Hepatocyte (in vitro differentiated cells): Measurements from ENCODE around the gene PXDC1. TPM values are rescaled to one million over a fixed set of nuclear protein-coding genes. Genes with fewer than 3 reads are reported as not detected.

Source experiments
- DNase-seq: peaks from one replicate; pipeline ENCODE4 v3.0.0-alpha.2; 2016; ENCODE audit warnings: low spot score
- H2AFZ ChIP-seq: fragments of 200-600 bp; sonication (generic); 2 replicates; pipeline ENCODE4 v1.6.0; 2016; ENCODE audit warnings: antibody characterized with exemption, mild to moderate bottlenecking
- H3K27ac ChIP-seq: fragments of 200-600 bp; sonication (generic); 2 replicates; pipeline ENCODE4 v1.5.1; 2016; ENCODE audit warnings: mild to moderate bottlenecking
- H3K27me3 ChIP-seq: fragments of 200-600 bp; sonication (generic); 2 replicates; pipeline ENCODE4 v1.6.1; 2016
- H3K36me3 ChIP-seq: fragments of 200-600 bp; sonication (generic); replicated peaks from 2 replicates; pipeline ENCODE4 v1.5.1; 2016; ENCODE audit warnings: low read depth; ENCODE audit not compliant: insufficient read depth
- H3K4me1 ChIP-seq: fragments of 200-600 bp; sonication (generic); 2 replicates; pipeline ENCODE4 v1.5.1; 2016; ENCODE audit warnings: mild to moderate bottlenecking, moderate library complexity; ENCODE audit not compliant: insufficient read depth
- H3K4me2 ChIP-seq: fragments of 200-600 bp; sonication (generic); 2 replicates; pipeline ENCODE4 v1.6.0; 2016
- H3K4me3 ChIP-seq: fragments of 200-600 bp; sonication (generic); 2 replicates; pipeline ENCODE4 v1.5.1; 2016; ENCODE audit warnings: mild to moderate bottlenecking
- H3K79me2 ChIP-seq: fragments of 200-600 bp; sonication (generic); 2 replicates; pipeline ENCODE4 v1.6.0; 2017; ENCODE audit warnings: mild to moderate bottlenecking
- H3K9me2 ChIP-seq: fragments of 200-600 bp; sonication (generic); replicated peaks from 2 replicates; pipeline ENCODE4 v1.6.0; 2017; ENCODE audit warnings: mild to moderate bottlenecking; ENCODE audit not compliant: insufficient read depth
- H3K9me3 ChIP-seq: fragments of 200-600 bp; sonication (generic); 2 replicates; pipeline ENCODE4 v1.5.1; 2016; ENCODE audit warnings: low read depth, mild to moderate bottlenecking
- H4K20me1 ChIP-seq: fragments of 200-600 bp; sonication (generic); 2 replicates; pipeline ENCODE4 v1.6.0; 2016; ENCODE audit warnings: mild to moderate bottlenecking; ENCODE audit not compliant: insufficient read depth, poor library complexity, severe bottlenecking
- EZH2 ChIP-seq: fragments of 200-600 bp; sonication (generic); IDR thresholded peaks from 2 replicates; pipeline ENCODE4 v1.6.1; 2016; ENCODE audit warnings: antibody characterized with exemption, mild to moderate bottlenecking, borderline replicate concordance
- EZH2phosphoT487 ChIP-seq: fragments of 200-600 bp; sonication (generic); IDR thresholded peaks from one replicate; pipeline ENCODE4 v1.6.1; 2018; ENCODE audit warnings: antibody characterized with exemption, mild to moderate bottlenecking, low read depth, moderate library complexity; ENCODE audit not compliant: unreplicated experiment, severe bottlenecking
- WGBS: methylation state at CpG from one replicate; pipeline ENCODE4 v1.1.6; 2016; ENCODE audit warnings: low lambda C conversion rate; ENCODE audit errors: missing lambda C conversion rate; 5-methylcytosine and 5-hydroxymethylcytosine counted together
- polyA plus RNA-seq: library from polyadenylated mRNA; unstranded; fragments of >200 nt; fragmentation: Nextera tagmentation; extraction: Ambion mirVana; gene quantifications from 2 replicates; pipeline ENCODE4 v1.2.1, GENCODE V29; 2016
- total RNA-seq: library from RNA; depleted of rRNA; stranded (reverse); fragments of >200 nt; gene quantifications from 2 replicates; pipeline ENCODE4 v1.2.3, GENCODE V29; 2014
- TF ChIP-seq, protein P1 (sequence below): fragments of 200-600 bp; sonication (generic); IDR thresholded peaks from 2 replicates; pipeline ENCODE4 v1.5.1; 2016; ENCODE audit warnings: antibody characterized with exemption, mild to moderate bottlenecking; ENCODE audit not compliant: poor library complexity

PXDC1 gene
- total and polyA plus RNA-seq, 2 experiments from 2014 or later, result 83.8 to 90.8 TPM

DNA sequence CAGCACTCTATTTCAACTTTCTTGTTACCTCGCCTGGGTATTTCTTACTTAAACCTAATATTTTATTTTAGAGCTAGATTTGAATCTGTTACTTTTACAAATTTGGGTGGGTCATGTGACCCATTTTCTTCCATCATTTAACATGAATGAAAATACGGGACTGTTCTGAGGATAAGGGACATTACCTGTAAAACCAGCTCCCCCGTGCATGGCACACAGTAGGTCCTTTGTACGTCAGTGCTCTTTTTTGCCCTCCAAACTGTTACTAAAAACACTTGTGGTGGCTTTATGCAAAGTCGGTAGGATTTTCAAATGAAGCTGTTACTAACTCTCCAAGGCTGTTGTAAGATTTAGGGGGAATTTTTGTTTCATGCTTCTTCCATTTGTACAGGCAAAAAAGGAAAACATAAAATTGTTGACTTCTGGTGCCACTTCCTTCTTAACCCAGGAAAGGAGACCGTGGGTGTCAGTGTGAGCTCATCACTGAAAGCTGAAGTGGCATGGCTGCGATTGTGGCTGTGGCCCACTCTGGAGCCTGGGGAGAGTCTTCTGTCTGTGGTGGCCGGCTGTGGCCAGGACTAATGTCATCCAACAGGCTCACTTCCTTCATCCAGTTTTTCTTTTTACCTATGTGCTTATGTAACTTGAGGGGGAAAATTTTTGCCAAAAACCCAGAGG lies 40.2 kb upstream of the PXDC1 start:
- DNase-seq, result no peak
- no peak overlapping the region for H3K4me2 ChIP-seq
- no peak overlapping the region for H3K4me3 ChIP-seq
- TF ChIP-seq EZH2 (no peak), EZH2phosphoT487 (no peak)
- TF ChIP-seq, protein P1, sequence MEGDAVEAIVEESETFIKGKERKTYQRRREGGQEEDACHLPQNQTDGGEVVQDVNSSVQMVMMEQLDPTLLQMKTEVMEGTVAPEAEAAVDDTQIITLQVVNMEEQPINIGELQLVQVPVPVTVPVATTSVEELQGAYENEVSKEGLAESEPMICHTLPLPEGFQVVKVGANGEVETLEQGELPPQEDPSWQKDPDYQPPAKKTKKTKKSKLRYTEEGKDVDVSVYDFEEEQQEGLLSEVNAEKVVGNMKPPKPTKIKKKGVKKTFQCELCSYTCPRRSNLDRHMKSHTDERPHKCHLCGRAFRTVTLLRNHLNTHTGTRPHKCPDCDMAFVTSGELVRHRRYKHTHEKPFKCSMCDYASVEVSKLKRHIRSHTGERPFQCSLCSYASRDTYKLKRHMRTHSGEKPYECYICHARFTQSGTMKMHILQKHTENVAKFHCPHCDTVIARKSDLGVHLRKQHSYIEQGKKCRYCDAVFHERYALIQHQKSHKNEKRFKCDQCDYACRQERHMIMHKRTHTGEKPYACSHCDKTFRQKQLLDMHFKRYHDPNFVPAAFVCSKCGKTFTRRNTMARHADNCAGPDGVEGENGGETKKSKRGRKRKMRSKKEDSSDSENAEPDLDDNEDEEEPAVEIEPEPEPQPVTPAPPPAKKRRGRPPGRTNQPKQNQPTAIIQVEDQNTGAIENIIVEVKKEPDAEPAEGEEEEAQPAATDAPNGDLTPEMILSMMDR, result no peak
- no peak overlapping the region for H2AFZ ChIP-seq
- WGBS, result 94% methylated on average over 8 of the region's 8 CpGs
- H3K9me3 ChIP-seq, result no peaks in the 10 kb centered on the region
- peaks cover 7% of the 10 kb centered on the region for H3K4me1 ChIP-seq
- H3K27ac ChIP-seq, result no peak overlapping the region
- no peaks in the 10 kb centered on the region for H3K79me2 ChIP-seq
- no peaks in the 10 kb centered on the region for H3K27me3 ChIP-seq
- no peaks in the 10 kb centered on the region for H4K20me1 ChIP-seq
- no peaks in the 10 kb centered on the region for H3K36me3 ChIP-seq
- no peaks in the 10 kb centered on the region for H3K9me2 ChIP-seq

DNA sequence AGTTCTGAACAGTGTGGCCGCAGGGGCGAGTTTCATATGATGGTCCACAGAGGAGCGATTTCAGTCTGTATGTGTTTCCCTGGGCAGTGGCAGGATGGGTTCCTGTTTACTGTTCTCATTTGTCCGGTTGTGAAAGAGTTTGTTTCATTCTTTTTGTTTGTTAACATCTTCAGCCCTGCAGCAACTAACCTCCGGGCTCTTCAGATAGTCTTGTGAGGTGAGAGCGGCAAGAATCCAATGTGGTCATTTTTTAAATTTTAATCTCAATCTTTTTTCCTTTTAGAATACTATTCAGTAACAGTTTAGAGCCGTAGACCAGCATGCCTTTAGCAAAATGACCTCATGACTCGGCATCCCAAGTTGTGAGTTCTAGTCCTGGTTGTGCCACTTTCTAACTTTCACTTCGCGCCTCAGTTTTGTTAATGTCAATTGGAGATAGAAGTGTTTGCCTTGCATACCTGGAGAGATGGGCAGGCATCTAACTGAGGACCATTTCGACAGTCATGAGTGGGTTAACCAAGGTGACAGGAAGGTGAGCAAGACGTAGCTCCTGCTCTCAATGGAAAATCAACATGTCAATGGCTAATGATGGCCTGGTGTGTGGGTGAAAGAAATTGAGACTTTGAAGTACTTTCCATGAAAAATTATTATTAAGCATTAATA lies 38.5 kb upstream of the PXDC1 start:
- no peak for DNase-seq
- Histone ChIP-seq H3K4me3 (no peak overlapping the region), H3K27ac (peak overlapping the region; percentile 92), H3K4me2 (peak overlapping the region; percentile 7), H3K27me3 (no peaks in the 10 kb centered on the region), H3K36me3 (no peaks in the 10 kb centered on the region), H2AFZ (no peak overlapping the region), H3K9me3 (no peaks in the 10 kb centered on the region), H4K20me1 (no peaks in the 10 kb centered on the region), H3K79me2 (no peaks in the 10 kb centered on the region), H3K4me1 (peaks cover 7% of the 10 kb centered on the region), H3K9me2 (no peaks in the 10 kb centered on the region)
- TF ChIP-seq, protein P1, result no peak
- TF ChIP-seq EZH2 (no peak), EZH2phosphoT487 (no peak)
- 93% methylated on average over 12 of the region's 12 CpGs for WGBS

DNA sequence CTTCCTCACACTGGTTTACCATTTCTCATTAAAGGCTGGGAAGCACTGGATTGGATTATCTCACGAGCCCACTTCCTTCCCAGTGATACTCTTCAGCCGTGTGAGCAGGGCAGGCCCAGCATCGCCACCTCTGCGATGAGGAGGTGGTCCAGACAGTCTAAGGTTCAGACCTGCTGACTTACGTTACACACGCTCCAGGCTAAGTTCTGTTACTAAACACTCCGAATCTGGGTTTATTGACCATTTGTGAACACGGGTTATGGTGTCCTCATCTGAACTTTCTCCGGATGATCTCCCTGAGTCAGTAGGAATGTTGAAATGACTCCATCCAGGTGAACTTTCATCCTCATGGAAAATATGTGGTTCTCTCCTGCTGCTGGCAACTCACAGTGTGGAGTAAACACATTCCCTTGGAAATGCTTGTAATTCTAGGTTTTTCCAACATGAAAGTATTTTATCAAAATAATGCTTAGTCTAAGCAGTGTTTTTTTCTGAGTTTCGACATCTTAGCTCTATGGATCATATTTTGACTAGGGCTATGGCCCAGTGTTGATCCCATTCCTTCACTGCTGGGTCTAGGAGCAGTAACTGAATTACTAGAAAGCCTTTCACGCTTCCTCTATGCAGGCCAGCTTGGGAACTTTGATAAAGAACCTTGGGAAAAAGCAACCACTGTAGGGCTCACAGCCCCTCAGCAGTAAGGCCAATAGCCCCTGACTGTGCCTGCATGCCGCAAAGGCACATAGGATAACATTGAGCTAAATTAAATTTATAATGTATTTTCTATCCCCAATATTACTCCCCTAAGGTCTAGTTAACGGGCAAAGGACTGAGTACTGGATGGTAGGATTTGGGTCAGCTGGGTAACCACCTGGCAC lies 37.7 kb upstream of the PXDC1 start:
- peak; percentile 68 for DNase-seq
- Histone ChIP-seq H2AFZ (no peak overlapping the region), H3K9me3 (no peaks in the 10 kb centered on the region), H3K27me3 (no peaks in the 10 kb centered on the region), H3K27ac (peak overlapping the region; percentile 92), H3K9me2 (no peaks in the 10 kb centered on the region), H4K20me1 (no peaks in the 10 kb centered on the region), H3K36me3 (no peaks in the 10 kb centered on the region), H3K4me3 (no peak overlapping the region), H3K4me1 (peaks cover 7% of the 10 kb centered on the region), H3K79me2 (no peaks in the 10 kb centered on the region), H3K4me2 (peak overlapping the region; percentile 7)
- 81% methylated on average over 13 of the region's 13 CpGs for WGBS
- TF ChIP-seq, protein P1, result no peak
- TF ChIP-seq EZH2phosphoT487 (no peak), EZH2 (no peak)
